Endodermal cell (in vitro differentiated cells): ENCODE measurements around the gene MYL3. TPM values are rescaled to one million over a fixed set of nuclear protein-coding genes. Genes with fewer than 3 reads are reported as not detected.

ENCODE experiments used
- DNase-seq: peaks from one replicate; pipeline ENCODE4 v3.0.0-alpha.2; 2017
- H3K27ac ChIP-seq: 2 replicates; pipeline ENCODE4 v1.5.1; 2013; ENCODE audit warnings: mild to moderate bottlenecking, low read depth, low read length, moderate library complexity
- H3K27me3 ChIP-seq: 2 replicates; pipeline ENCODE4 v1.6.1; 2013; ENCODE audit warnings: mild to moderate bottlenecking, low read length, moderate library complexity; ENCODE audit not compliant: insufficient read depth, control insufficient read depth, poor library complexity, severe bottlenecking
- H3K36me3 ChIP-seq: 2 replicates; pipeline ENCODE4 v1.7.0; 2013; ENCODE audit warnings: mild to moderate bottlenecking, low read length, moderate library complexity; ENCODE audit not compliant: control insufficient read depth, insufficient read depth
- H3K4me1 ChIP-seq: one replicate; pipeline ENCODE4 v1.7.0; 2013; ENCODE audit warnings: low read length; ENCODE audit not compliant: control insufficient read depth, insufficient read depth
- H3K4me3 ChIP-seq: 2 replicates; pipeline ENCODE4 v1.5.1; 2013; ENCODE audit warnings: mild to moderate bottlenecking, low read length, moderate library complexity
- H3K9ac ChIP-seq: 2 replicates; pipeline ENCODE4 v1.6.1; 2013; ENCODE audit warnings: mild to moderate bottlenecking, low read length, moderate library complexity; ENCODE audit not compliant: poor library complexity, severe bottlenecking; ENCODE audit errors: extremely low read depth
- H3K9me3 ChIP-seq: 2 replicates; pipeline ENCODE4 v1.6.1; 2013; ENCODE audit warnings: mild to moderate bottlenecking, low read length, moderate library complexity; ENCODE audit not compliant: control insufficient read depth
- H3K27ac Mint-ChIP-seq: 2 replicates; pipeline ENCODE4 v1.8.0; 2020; ENCODE audit warnings: mixed read lengths
- H3K27me3 Mint-ChIP-seq: 2 replicates; pipeline ENCODE4 v1.8.0; 2021; ENCODE audit warnings: mild to moderate bottlenecking, mixed read lengths; ENCODE audit not compliant: insufficient read depth
- H3K36me3 Mint-ChIP-seq: 2 replicates; pipeline ENCODE4 v1.8.0; 2020; ENCODE audit warnings: low read depth, mixed read lengths
- H3K4me1 Mint-ChIP-seq: 2 replicates; pipeline ENCODE4 v1.8.0; 2020; ENCODE audit warnings: mixed read lengths
- H3K4me3 Mint-ChIP-seq: 2 replicates; pipeline ENCODE4 v1.8.0; 2020; ENCODE audit warnings: mild to moderate bottlenecking, moderate library complexity, mixed read lengths
- H3K9me3 Mint-ChIP-seq: 2 replicates; pipeline ENCODE4 v1.8.0; 2020; ENCODE audit warnings: mild to moderate bottlenecking, mixed read lengths
- WGBS, 2 experiments: methylation state at CpG; one replicate each; pipeline versions ENCODE4 v1.1.5 to v1.1.7; 2013; ENCODE audit warnings: missing lambda C conversion rate in 2 of 2, mixed read lengths in 1 of 2; ENCODE audit not compliant: insufficient coverage in 1 of 2, insufficient read length in 1 of 2; 5-methylcytosine and 5-hydroxymethylcytosine counted together
- total RNA-seq, 2 donors: library from RNA; stranded (reverse); fragmentation: NEBNext Ultra II Directional in 1 of 2; extraction: Animal tissue kit (Norgen Biotek cat#: 25700) in 1 of 2; gene quantifications; 2 replicates in 1 of 2; 3 replicates in 1 of 2; pipeline ENCODE4 v1.2.1, GENCODE V29; 2021
- TF ChIP-seq, protein P1 (sequence below): fragments of 200-600 bp; sonication (generic); conservative IDR thresholded peaks from 2 replicates; pipeline ENCODE4 v1.5.0; 2021; ENCODE audit warnings: antibody characterized with exemption, mild to moderate bottlenecking

MYL3 gene
- total RNA-seq, 2 donors from 2014 or later, result 1.6 to 2.3 TPM

DNA sequence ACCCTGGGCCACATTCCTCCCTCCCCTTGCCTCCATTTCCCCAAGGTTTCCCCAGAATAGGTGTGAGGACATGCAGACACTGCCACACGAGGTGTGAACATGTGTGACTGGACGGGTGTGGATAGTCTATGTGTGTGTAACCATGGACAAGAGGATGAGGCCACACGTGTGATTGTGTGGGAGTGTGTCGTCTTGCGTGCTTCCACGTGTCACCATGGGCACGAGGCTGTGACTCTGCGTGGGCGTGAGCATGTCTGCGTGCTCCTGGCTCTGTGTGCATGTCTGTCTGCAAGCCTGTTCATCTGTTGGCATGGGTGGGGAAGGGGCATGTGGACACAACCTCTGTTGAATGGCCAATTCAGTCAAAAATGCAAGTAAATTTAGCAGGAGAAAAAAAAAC lies 6.2 kb upstream of the MYL3 start:
- H3K4me3 ChIP-seq, result no peak overlapping the region
- Mint-ChIP-seq H3K4me1 (no peaks in the 10 kb centered on the region), H3K27me3 (peaks cover 36% of the 10 kb centered on the region)

DNA sequence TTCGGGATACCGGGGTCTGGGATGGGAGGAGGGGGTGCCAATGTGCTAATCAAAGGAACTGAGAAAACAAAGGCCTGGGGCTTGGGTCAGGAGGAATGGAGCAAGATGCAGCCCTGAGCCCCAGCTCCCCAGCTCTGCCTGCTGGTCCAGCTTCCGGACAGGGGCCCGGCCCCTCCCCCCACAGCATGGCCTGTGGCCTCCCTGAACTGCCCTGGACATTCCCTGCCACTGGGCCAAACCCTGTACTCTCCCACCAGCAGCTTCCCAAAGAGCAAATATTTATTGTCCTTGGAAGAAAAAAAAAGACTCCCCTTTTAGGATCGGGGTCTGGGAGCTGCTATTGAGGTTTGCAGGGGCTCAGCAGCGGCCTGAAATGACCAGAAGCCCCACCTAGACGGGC lies 5.7 kb upstream of the MYL3 start:
- Histone ChIP-seq H3K9me3 (no peaks in the 10 kb centered on the region), H3K27me3 (no peaks in the 10 kb centered on the region), H3K27ac (no peak overlapping the region), H3K4me1 (no peaks in the 10 kb centered on the region), H3K9ac (no peak overlapping the region), H3K4me3 (no peak overlapping the region), H3K36me3 (no peaks in the 10 kb centered on the region)
- no peaks in the 10 kb centered on the region for H3K36me3 Mint-ChIP-seq
- TF ChIP-seq, protein P1, sequence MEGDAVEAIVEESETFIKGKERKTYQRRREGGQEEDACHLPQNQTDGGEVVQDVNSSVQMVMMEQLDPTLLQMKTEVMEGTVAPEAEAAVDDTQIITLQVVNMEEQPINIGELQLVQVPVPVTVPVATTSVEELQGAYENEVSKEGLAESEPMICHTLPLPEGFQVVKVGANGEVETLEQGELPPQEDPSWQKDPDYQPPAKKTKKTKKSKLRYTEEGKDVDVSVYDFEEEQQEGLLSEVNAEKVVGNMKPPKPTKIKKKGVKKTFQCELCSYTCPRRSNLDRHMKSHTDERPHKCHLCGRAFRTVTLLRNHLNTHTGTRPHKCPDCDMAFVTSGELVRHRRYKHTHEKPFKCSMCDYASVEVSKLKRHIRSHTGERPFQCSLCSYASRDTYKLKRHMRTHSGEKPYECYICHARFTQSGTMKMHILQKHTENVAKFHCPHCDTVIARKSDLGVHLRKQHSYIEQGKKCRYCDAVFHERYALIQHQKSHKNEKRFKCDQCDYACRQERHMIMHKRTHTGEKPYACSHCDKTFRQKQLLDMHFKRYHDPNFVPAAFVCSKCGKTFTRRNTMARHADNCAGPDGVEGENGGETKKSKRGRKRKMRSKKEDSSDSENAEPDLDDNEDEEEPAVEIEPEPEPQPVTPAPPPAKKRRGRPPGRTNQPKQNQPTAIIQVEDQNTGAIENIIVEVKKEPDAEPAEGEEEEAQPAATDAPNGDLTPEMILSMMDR, result no peak
- H3K4me1 Mint-ChIP-seq, result no peaks in the 10 kb centered on the region
- DNase-seq, result no peak
- WGBS, 2 experiments, result 87% methylated on average over 3 to 7 of the region's 7 CpGs
- no peak overlapping the region for H3K27ac Mint-ChIP-seq
- H3K9me3 Mint-ChIP-seq, result no peaks in the 10 kb centered on the region
- H3K4me3 Mint-ChIP-seq, result no peak overlapping the region
- peaks cover 33% of the 10 kb centered on the region for H3K27me3 Mint-ChIP-seq

More for the DNA sequence above, 6.2 kb upstream of the MYL3 start:
- Mint-ChIP-seq H3K27ac (no peak overlapping the region), H3K9me3 (no peaks in the 10 kb centered on the region), H3K4me3 (no peak overlapping the region), H3K36me3 (no peaks in the 10 kb centered on the region)
- Histone ChIP-seq H3K36me3 (no peaks in the 10 kb centered on the region), H3K9ac (no peak overlapping the region), H3K9me3 (no peaks in the 10 kb centered on the region), H3K4me1 (no peaks in the 10 kb centered on the region), H3K27me3 (no peaks in the 10 kb centered on the region), H3K27ac (no peak overlapping the region)
- 91 to 98% methylated on average over 8 to 10 of the region's 10 CpGs for WGBS, 2 experiments
- no peak for DNase-seq
- TF ChIP-seq, protein P1, result no peak

DNA sequence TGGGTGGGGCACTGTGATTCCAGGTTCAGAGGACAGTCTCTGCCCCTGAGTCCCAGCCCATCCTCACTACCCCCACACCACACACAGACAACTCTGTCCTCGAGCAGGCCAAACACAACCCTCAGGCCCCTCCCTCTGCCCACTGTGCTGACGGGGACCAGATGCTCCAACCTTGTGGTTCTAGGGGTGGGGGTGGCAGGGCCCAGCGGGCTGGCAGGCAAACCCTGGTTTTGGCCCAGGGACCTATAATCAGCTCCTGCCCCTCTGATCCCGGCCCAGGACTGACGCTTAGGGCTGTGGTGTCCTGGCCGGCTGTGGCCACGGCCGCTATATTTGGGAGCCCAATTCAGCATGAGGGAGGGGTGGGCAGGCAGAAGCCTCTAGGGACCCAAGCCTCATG lies 5.0 kb upstream of the MYL3 start:
- Mint-ChIP-seq H3K36me3 (no peaks in the 10 kb centered on the region), H3K9me3 (no peaks in the 10 kb centered on the region), H3K27me3 (peaks cover 28% of the 10 kb centered on the region), H3K4me3 (no peak overlapping the region), H3K4me1 (no peaks in the 10 kb centered on the region), H3K27ac (no peak overlapping the region)
- TF ChIP-seq, protein P1, result no peak
- no peaks in the 10 kb centered on the region for H3K9me3 ChIP-seq
- no peak for DNase-seq
- no peak overlapping the region for H3K9ac ChIP-seq
- H3K4me3 ChIP-seq, result no peak overlapping the region
- H3K27me3 ChIP-seq, result no peaks in the 10 kb centered on the region
- H3K27ac ChIP-seq, result no peak overlapping the region
- 90 to 93% methylated on average over 2 to 8 of the region's 8 CpGs for WGBS, 2 experiments
- no peaks in the 10 kb centered on the region for H3K4me1 ChIP-seq
- H3K36me3 ChIP-seq, result no peaks in the 10 kb centered on the region
